ENCODE data around the gene GLYATL1.
A peak's percentile ranks its signal among the peaks of the same experiment; 100 is the strongest.

GLYATL1 gene

DNA sequence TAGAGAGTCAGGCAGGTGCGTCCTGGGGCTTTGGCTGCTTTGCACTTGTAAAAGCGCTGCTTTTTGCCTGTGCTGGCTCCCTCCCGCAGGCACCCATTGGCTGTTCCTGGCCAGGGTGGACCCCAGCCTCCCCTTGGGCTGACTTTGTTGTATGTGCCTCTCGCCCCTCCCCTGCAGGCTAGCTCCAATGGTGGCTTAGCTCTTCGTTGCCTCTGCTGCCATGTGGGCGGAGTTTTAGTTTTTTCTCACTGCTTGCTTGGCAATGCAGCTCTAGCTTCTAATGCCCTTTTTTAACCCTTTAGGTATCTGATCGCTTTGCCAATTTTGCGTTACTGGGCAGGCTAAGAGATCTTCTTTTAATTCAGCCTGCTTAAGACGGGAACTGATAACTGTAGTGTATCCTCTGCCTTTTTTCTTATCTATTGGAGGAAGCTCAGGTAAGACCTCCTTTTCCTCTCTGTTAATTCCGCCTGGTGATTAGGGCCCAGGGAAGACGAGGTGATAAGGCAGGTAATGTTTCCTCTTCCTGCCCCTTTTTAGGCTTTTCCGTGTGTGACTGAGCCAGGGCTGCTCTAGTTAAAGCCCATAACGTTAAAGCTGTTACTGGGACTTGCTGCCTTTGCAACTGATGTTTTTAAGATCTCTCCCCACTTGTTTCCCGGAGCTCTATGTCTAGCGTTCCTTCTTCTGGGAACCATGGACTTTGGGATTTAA, 11.7 kb upstream of the GLYATL1 start:
- Histone ChIP-seq H3K27ac (ENCODE audit: low read length) (peak overlapping the region; percentile 43), H3K36me3 (ENCODE audit: control insufficient read depth, low read depth, low read length) (no peaks in the 10 kb centered on the region), H3K27me3 (ENCODE audit: control insufficient read depth, insufficient read depth, low read length) (no peaks in the 10 kb centered on the region), H3K4me1 (ENCODE audit: control insufficient read depth, low read depth, low read length) (peaks cover 44% of the 10 kb centered on the region), H3K9ac (ENCODE audit: low read length) (peak overlapping the region; percentile 69), H3K4me3 (ENCODE audit: low read length) (peak overlapping the region; percentile 60), H3K9me3 (ENCODE audit: control insufficient read depth, low read depth, low read length) (no peaks in the 10 kb centered on the region)

DNA sequence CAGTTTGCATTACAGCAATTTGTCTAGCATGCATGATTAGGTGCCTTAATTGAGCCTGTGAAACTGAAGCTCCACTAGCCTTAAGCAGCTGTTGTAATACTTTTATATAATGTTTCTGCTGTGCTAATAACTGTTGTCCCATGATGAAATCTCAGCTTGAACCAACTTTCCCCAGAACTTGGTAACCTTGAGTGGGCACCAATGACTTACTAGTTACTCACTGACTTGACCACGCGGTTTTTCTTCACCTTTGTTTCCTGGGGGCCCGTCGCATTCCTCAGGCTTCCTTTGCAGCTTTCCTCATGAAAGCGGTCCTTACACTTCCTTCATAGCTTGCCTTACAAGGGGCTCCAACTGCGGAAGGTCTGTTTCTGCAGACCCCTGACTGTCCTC, 11.2 kb upstream of the GLYATL1 start:
- H3K36me3 ChIP-seq (ENCODE audit: control insufficient read depth, low read depth, low read length) = no peaks in the 10 kb centered on the region
- peak overlapping the region; percentile 69 for H3K9ac ChIP-seq (ENCODE audit: low read length)

DNA sequence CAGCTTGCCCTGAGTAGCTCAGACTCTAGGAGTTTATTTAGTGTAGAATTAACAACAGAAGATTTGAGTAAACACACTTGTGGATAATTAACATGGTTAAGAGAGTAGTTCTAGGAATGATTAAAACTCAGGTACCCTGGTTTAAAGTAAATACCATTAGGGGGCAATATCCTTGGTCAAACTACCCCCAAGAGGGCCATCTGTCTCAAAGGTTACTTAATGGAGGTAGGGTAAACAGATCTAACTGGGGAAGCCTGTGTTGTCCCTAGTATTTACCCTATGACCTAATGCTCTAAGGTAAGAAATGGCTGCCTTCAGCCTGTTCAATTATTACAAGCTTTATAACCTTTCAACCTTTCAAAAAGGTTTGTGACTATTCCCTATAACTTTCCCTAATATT, 10.6 kb upstream of the GLYATL1 start:
- Histone ChIP-seq H3K4me3 (ENCODE audit: low read length) (peak overlapping the region; percentile 60), H3K9me3 (ENCODE audit: control insufficient read depth, low read depth, low read length) (no peaks in the 10 kb centered on the region), H3K9ac (ENCODE audit: low read length) (peak overlapping the region; percentile 69), H3K36me3 (ENCODE audit: control insufficient read depth, low read depth, low read length) (no peaks in the 10 kb centered on the region), H3K27me3 (ENCODE audit: control insufficient read depth, insufficient read depth, low read length) (no peaks in the 10 kb centered on the region), H3K4me1 (ENCODE audit: control insufficient read depth, low read depth, low read length) (peaks cover 33% of the 10 kb centered on the region), H3K27ac (ENCODE audit: low read length) (no peak overlapping the region)

More for the DNA sequence above, 11.2 kb upstream of the GLYATL1 start:
- peak overlapping the region; percentile 60 for H3K4me3 ChIP-seq (ENCODE audit: low read length)
- H3K4me1 ChIP-seq (ENCODE audit: control insufficient read depth, low read depth, low read length) = peaks cover 38% of the 10 kb centered on the region
- H3K27ac ChIP-seq (ENCODE audit: low read length) = peak overlapping the region; percentile 43
- no peaks in the 10 kb centered on the region for H3K9me3 ChIP-seq (ENCODE audit: control insufficient read depth, low read depth, low read length)
- no peaks in the 10 kb centered on the region for H3K27me3 ChIP-seq (ENCODE audit: control insufficient read depth, insufficient read depth, low read length)

DNA sequence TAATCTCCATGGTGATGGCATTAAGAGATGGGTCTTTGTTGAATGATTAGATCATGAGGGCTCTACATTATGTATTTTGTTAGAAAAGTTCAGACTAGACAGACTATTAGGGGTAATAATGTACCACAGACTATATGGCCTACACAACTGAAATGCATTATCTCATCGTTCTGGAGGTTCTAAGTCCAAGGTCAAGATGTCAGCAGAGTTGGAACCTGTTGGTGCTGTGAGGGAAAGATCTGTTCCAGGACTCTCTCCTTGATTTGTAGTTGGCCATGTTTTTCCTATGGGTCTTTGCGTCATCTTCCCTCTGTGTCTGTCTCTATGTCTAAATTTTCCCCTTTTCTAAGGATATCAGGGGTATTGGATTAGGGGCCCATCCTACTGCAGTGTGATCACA, 8.4 kb upstream of the GLYATL1 start:
- no peaks in the 10 kb centered on the region for H3K36me3 ChIP-seq (ENCODE audit: control insufficient read depth, low read depth, low read length)
- H3K4me1 ChIP-seq (ENCODE audit: control insufficient read depth, low read depth, low read length) = peaks cover 21% of the 10 kb centered on the region
- H3K9ac ChIP-seq (ENCODE audit: low read length) = no peak overlapping the region
- H3K4me3 ChIP-seq (ENCODE audit: low read length) = no peak overlapping the region
- H3K27ac ChIP-seq (ENCODE audit: low read length) = no peak overlapping the region
- H3K9me3 ChIP-seq (ENCODE audit: control insufficient read depth, low read depth, low read length) = no peaks in the 10 kb centered on the region
- no peaks in the 10 kb centered on the region for H3K27me3 ChIP-seq (ENCODE audit: control insufficient read depth, insufficient read depth, low read length)

DNA sequence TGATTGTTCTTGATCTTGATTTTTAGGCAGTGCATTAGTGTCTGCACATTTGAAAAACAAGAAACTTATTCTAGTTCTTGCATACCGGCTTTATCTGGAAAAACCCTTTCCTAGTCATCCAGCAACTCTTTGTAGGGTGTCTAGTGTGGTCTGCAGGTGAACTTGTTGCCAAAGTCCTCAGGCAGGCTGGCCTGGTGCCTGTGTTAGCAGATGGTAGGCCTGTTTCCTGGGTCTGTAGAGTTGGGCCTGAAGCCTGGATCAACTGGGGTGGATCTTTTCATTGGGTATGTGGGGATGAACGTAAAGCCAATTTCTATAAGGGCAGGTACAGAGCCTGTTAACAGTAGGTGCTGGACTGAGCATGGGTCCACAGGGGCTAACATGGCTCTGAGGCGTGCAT, 5.6 kb upstream of the GLYATL1 start:
- Histone ChIP-seq H3K9ac (ENCODE audit: low read length) (no peak overlapping the region), H3K36me3 (ENCODE audit: control insufficient read depth, low read depth, low read length) (no peaks in the 10 kb centered on the region), H3K4me1 (ENCODE audit: control insufficient read depth, low read depth, low read length) (peaks cover 11% of the 10 kb centered on the region), H3K9me3 (ENCODE audit: control insufficient read depth, low read depth, low read length) (no peaks in the 10 kb centered on the region), H3K4me3 (ENCODE audit: low read length) (no peak overlapping the region), H3K27me3 (ENCODE audit: control insufficient read depth, insufficient read depth, low read length) (no peaks in the 10 kb centered on the region), H3K27ac (ENCODE audit: low read length) (no peak overlapping the region)

DNA sequence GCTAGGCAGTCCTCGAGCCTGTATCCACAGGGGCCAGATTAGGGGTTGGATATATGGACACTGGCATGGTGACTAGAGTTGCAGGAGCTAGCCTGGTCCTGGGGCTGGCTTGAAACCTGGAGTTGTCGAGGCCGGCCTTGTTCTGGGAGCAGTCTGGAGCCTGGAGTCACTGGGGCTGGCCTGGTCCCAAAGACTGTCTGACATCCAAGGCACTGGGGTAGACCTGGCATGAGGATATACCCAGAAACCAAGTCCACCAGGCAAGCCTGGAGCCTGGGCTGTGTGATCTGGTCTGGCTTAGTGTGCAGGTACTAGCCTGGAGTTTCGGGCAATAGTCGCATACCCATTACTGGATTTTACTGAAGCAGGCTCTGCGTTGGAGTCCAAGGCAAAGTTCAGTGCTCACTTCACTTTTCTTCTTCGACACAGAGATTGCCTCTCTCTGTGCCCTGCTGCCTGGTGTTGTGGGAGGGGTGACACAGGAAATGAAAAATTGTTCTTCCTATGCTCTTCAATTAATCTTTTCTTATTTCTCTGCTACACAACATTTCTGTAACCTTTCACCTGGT, 4.3 kb upstream of the GLYATL1 start:
- no peaks in the 10 kb centered on the region for H3K9me3 ChIP-seq (ENCODE audit: control insufficient read depth, low read depth, low read length)
- no peak overlapping the region for H3K4me3 ChIP-seq (ENCODE audit: low read length)
- no peaks in the 10 kb centered on the region for H3K36me3 ChIP-seq (ENCODE audit: control insufficient read depth, low read depth, low read length)
- H3K27me3 ChIP-seq (ENCODE audit: control insufficient read depth, insufficient read depth, low read length) = no peaks in the 10 kb centered on the region
- H3K4me1 ChIP-seq (ENCODE audit: control insufficient read depth, low read depth, low read length) = peaks cover under 1% of the 10 kb centered on the region
- H3K27ac ChIP-seq (ENCODE audit: low read length) = no peak overlapping the region
- no peak overlapping the region for H3K9ac ChIP-seq (ENCODE audit: low read length)

DNA sequence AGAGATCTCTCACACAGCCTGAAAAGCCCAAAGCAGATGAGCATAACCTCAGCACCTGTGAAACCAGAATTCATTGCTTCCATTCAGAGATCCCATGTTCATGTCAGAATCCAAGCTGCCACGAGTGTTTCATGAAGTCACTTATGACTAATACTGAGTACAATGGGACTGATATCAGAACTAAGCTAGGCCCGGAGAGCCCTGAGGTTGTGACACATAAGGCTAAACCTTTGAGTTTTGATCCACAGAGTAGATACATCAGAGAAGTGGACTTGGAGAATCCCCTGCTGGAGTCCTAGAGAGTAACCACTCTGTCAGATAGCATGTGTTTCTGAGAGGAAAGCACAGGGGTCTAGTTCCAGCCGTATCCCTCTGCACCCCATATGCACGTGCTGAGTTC, 890 bp upstream of the GLYATL1 start:
- no peak overlapping the region for H3K9ac ChIP-seq (ENCODE audit: low read length)
- no peak overlapping the region for H3K27ac ChIP-seq (ENCODE audit: low read length)
- H3K36me3 ChIP-seq (ENCODE audit: control insufficient read depth, low read depth, low read length) = no peaks in the 10 kb centered on the region
- no peaks in the 10 kb centered on the region for H3K4me1 ChIP-seq (ENCODE audit: control insufficient read depth, low read depth, low read length)
- no peaks in the 10 kb centered on the region for H3K9me3 ChIP-seq (ENCODE audit: control insufficient read depth, low read depth, low read length)
- H3K27me3 ChIP-seq (ENCODE audit: control insufficient read depth, insufficient read depth, low read length) = no peaks in the 10 kb centered on the region
- no peak overlapping the region for H3K4me3 ChIP-seq (ENCODE audit: low read length)

DNA sequence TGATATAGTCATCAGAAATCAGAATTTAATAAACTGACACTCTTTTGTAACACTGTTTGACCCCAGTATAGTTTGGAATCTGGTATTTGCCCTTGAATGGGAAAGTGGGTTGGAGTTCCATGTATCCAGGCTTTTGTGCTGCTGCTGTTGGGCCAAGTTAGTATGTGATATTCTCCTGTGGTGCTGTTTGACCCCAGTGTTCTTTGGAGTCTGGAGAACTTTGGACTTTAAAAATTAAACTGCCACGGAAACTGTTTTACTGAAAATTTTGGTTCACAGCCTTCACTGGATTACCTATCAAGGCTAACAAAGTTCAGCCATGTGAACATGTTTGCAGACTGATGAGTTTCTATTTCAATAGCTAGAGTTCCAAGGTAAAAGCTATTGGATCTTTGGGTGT, 740 bp downstream of the GLYATL1 start:
- Histone ChIP-seq H3K36me3 (ENCODE audit: control insufficient read depth, low read depth, low read length) (no peaks in the 10 kb centered on the region), H3K27ac (ENCODE audit: low read length) (no peak overlapping the region), H3K9ac (ENCODE audit: low read length) (no peak overlapping the region), H3K4me1 (ENCODE audit: control insufficient read depth, low read depth, low read length) (no peaks in the 10 kb centered on the region), H3K27me3 (ENCODE audit: control insufficient read depth, insufficient read depth, low read length) (no peaks in the 10 kb centered on the region), H3K4me3 (ENCODE audit: low read length) (no peak overlapping the region), H3K9me3 (ENCODE audit: control insufficient read depth, low read depth, low read length) (no peaks in the 10 kb centered on the region)

DNA sequence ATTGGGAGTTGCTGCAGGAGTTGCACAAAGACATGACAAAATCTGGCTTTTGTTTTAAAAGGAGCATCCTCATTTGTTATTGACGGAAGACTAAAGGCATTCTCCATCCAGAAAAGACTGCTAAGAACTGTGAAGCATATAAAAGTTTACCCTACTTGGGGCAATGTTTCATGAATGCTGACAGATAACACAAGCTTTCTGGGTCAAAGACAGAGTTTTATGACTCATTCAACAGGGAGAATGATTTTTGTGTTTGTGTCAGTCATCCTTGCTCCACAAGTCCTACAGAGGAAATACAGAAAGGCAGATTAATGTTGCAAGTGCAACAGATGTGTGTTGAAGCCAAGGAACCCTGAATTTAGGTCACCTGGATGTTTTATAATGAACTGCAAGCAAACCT, 2.5 kb downstream of the GLYATL1 start:
- no peaks in the 10 kb centered on the region for H3K27me3 ChIP-seq (ENCODE audit: control insufficient read depth, insufficient read depth, low read length)
- no peaks in the 10 kb centered on the region for H3K4me1 ChIP-seq (ENCODE audit: control insufficient read depth, low read depth, low read length)
- H3K36me3 ChIP-seq (ENCODE audit: control insufficient read depth, low read depth, low read length) = no peaks in the 10 kb centered on the region
- no peak overlapping the region for H3K4me3 ChIP-seq (ENCODE audit: low read length)
- no peak overlapping the region for H3K27ac ChIP-seq (ENCODE audit: low read length)
- H3K9ac ChIP-seq (ENCODE audit: low read length) = no peak overlapping the region
- H3K9me3 ChIP-seq (ENCODE audit: control insufficient read depth, low read depth, low read length) = no peaks in the 10 kb centered on the region

DNA sequence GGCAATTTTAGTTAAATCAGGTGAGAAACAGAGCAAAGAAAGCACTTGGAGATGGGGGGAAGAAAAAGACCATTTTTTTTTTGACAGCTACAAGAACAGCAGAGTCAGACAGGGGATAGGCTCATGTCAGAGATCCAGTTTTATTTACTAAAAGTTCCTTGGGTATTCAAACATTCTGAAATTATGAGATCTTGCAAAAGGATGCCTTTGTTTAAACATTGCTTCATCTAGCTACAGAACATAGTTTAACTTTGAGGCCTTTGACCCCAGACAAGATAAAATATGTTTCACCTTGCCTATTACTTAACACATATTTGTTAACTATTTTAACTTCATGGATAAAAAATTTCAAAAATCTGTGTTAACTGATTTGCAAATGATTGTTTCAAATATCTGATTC, 6.4 kb downstream of the GLYATL1 start:
- no peak overlapping the region for H3K27ac ChIP-seq (ENCODE audit: low read length)
- H3K4me1 ChIP-seq (ENCODE audit: control insufficient read depth, low read depth, low read length) = no peaks in the 10 kb centered on the region
- H3K9ac ChIP-seq (ENCODE audit: low read length) = no peak overlapping the region
- no peaks in the 10 kb centered on the region for H3K27me3 ChIP-seq (ENCODE audit: control insufficient read depth, insufficient read depth, low read length)
- no peaks in the 10 kb centered on the region for H3K36me3 ChIP-seq (ENCODE audit: control insufficient read depth, low read depth, low read length)
- H3K9me3 ChIP-seq (ENCODE audit: control insufficient read depth, low read depth, low read length) = no peaks in the 10 kb centered on the region
- H3K4me3 ChIP-seq (ENCODE audit: low read length) = no peak overlapping the region

DNA sequence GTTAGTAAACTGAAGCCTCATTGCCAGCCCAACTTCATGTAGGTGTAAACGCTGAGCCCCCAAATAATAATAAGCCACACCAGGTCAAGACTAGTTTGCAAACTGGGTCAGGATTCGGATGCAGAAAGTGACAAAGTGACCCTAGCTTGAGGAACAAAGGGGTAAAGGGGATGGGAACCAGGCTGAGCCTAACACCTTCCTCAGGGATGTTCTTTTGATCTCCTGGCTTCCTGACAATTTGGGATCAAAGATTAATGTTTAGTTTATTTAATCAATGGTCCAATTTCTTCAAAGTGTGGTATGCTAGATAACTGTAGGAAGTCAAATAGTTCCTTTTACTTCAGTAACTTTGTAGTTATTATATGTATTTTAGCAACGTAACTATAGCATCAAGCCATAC, 9.9 kb downstream of the GLYATL1 start:
- no peak overlapping the region for H3K27ac ChIP-seq (ENCODE audit: low read length)

DNA sequence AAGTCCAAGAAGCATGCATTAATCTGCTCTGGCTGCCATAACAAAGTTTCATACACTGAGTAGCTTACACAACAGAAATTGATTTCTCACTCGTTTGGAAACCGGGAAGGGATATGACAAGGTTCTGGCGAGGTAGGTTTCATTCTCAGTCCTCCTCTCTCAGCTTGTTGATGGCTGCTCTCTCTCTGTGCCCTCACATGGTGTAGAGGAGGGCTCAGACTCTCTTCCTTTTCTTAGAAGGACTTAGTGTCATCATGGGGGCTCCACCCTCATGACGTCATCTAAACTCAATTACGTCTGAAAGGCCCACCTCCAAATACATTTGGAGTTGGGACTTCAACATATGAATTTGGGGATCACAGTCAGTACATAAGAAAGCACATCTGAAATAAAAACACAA, 18.6 kb downstream of the GLYATL1 start:
- Histone ChIP-seq H3K4me1 (ENCODE audit: control insufficient read depth, low read depth, low read length) (peaks cover 16% of the 10 kb centered on the region), H3K4me3 (ENCODE audit: low read length) (no peak overlapping the region), H3K27ac (ENCODE audit: low read length) (no peak overlapping the region), H3K9ac (ENCODE audit: low read length) (no peak overlapping the region), H3K9me3 (ENCODE audit: control insufficient read depth, low read depth, low read length) (no peaks in the 10 kb centered on the region), H3K27me3 (ENCODE audit: control insufficient read depth, insufficient read depth, low read length) (no peaks in the 10 kb centered on the region), H3K36me3 (ENCODE audit: control insufficient read depth, low read depth, low read length) (no peaks in the 10 kb centered on the region)

More for the DNA sequence above, 9.9 kb downstream of the GLYATL1 start:
- Histone ChIP-seq H3K4me1 (ENCODE audit: control insufficient read depth, low read depth, low read length) (peaks cover 2% of the 10 kb centered on the region), H3K9ac (ENCODE audit: low read length) (no peak overlapping the region), H3K4me3 (ENCODE audit: low read length) (no peak overlapping the region), H3K9me3 (ENCODE audit: control insufficient read depth, low read depth, low read length) (no peaks in the 10 kb centered on the region), H3K36me3 (ENCODE audit: control insufficient read depth, low read depth, low read length) (no peaks in the 10 kb centered on the region), H3K27me3 (ENCODE audit: control insufficient read depth, insufficient read depth, low read length) (no peaks in the 10 kb centered on the region)
